K562 (cell line): ENCODE data around the gene NAT14. TPM values are rescaled to one million over a fixed set of nuclear protein-coding genes. Genes with fewer than 3 reads are reported as not detected.

ENCODE experiments used
- ARHGAP35 ChIP-seq: fragments of 450-650 bp; IDR thresholded peaks from 2 replicates; pipeline ENCODE4 v1.6.1; 2018; ENCODE audit not compliant: partially characterized antibody
- BCOR ChIP-seq: fragments of 450-650 bp; IDR thresholded peaks from 2 replicates; pipeline ENCODE4 v1.6.1; 2016
- CREB1 ChIP-seq, 2 experiments: sonication (generic) in 1 of 2; formaldehyde crosslinking in 1 of 2; IDR thresholded peaks; 2 replicates each; pipeline versions ENCODE4 v1.6.1 to v1.8.0; 2012 to 2022; ENCODE audit warnings: inconsistent platforms in 1 of 2, mild to moderate bottlenecking in 1 of 2, missing genetic modification reagents in 1 of 2, moderate library complexity in 1 of 2
- CTBP1 ChIP-seq: fragments of 450-650 bp; IDR thresholded peaks from 2 replicates; pipeline ENCODE4 v1.6.1; 2016; ENCODE audit warnings: borderline replicate concordance
- GATAD2B ChIP-seq: fragments of 450-650 bp; IDR thresholded peaks from 2 replicates; pipeline ENCODE4 v1.6.1; 2017; ENCODE audit warnings: mild to moderate bottlenecking, borderline replicate concordance
- HNRNPLL ChIP-seq: fragments of 200-400 bp; formaldehyde crosslinking; IDR thresholded peaks from 2 replicates; pipeline ENCODE4 v1.6.1; 2017; ENCODE audit warnings: low read length, low read depth, mild to moderate bottlenecking; ENCODE audit not compliant: poor library complexity, severe bottlenecking
- MNT ChIP-seq, 2 experiments: fragments of 450-650 bp; conservative IDR thresholded peaks; 2 replicates each; pipeline ENCODE4 v1.6.1; 2017; ENCODE audit warnings: mild to moderate bottlenecking in 2 of 2, moderate library complexity in 2 of 2
- NFE2 ChIP-seq: IDR thresholded peaks from 2 replicates; pipeline ENCODE4 v1.6.1; 2014; ENCODE audit warnings: antibody characterized with exemption, low read depth
- NKRF ChIP-seq: fragments of 450-650 bp; IDR thresholded peaks from 2 replicates; pipeline ENCODE4 v1.6.1; 2016; ENCODE audit warnings: borderline replicate concordance
- PTTG1 ChIP-seq: fragments of 450-650 bp; IDR thresholded peaks from 2 replicates; pipeline ENCODE4 v1.6.1; 2016; ENCODE audit warnings: low read depth, mild to moderate bottlenecking, missing genetic modification characterization, missing compliant biosample characterization
- SAP30 ChIP-seq: fragments of 200-600 bp; sonication (generic); IDR thresholded peaks from 2 replicates; pipeline ENCODE4 v1.6.1; 2012; ENCODE audit warnings: borderline replicate concordance, low read depth, mild to moderate bottlenecking, moderate library complexity, low read length, control low read depth, inconsistent platforms; ENCODE audit not compliant: insufficient read depth, poor library complexity, severe bottlenecking
- SRSF9 ChIP-seq: fragments of 200-400 bp; formaldehyde crosslinking; IDR thresholded peaks from 2 replicates; pipeline ENCODE4 v1.6.1; 2017; ENCODE audit warnings: low read depth, low read length, borderline replicate concordance
- ZBTB49 ChIP-seq: sonication (generic); formaldehyde crosslinking; IDR thresholded peaks from 2 replicates; pipeline ENCODE4 v1.8.0; 2022; ENCODE audit warnings: missing genetic modification reagents, mild to moderate bottlenecking, borderline replicate concordance
- ZFP36 ChIP-seq: fragments of 150-350 bp; IDR thresholded peaks from 2 replicates; pipeline ENCODE4 v1.6.1; 2018; ENCODE audit warnings: low read length, low read depth; ENCODE audit not compliant: partially characterized antibody
- ZMIZ1 ChIP-seq, 2 experiments: fragments of 150-350 bp in 1 of 2; IDR thresholded peaks; 2 replicates each; pipeline ENCODE4 v1.6.1; 2012 to 2016; ENCODE audit warnings: low read depth in 2 of 2, low read length in 2 of 2, mild to moderate bottlenecking in 1 of 2, moderate library complexity in 1 of 2
- polyA plus RNA-seq, 8 experiments: library from polyadenylated mRNA; depleted of rRNA in 4 of 8; stranded (reverse) in 5 of 8; unstranded in 3 of 8; fragments of >200 nt; fragmentation: Nextera tagmentation in 2 of 8; fragmentation: Illumina TruSeq in 1 of 8; extraction: Ambion mirVana in 2 of 8; extraction: Trizol in 1 of 8; gene quantifications; 2 replicates each; pipeline versions ENCODE4 v1.2.1 to v1.2.3, GENCODE V29; 2011 to 2014; ENCODE audit warnings: inconsistent platforms in 1 of 8, missing spikeins in 1 of 8
- total RNA-seq, 7 experiments: library from RNA; depleted of rRNA in 6 of 7; stranded (reverse); fragments of >200 nt in 6 of 7; fragmentation: Illumina TruSeq in 2 of 7; extraction: Trizol in 2 of 7; gene quantifications; 2 replicates each; pipeline versions ENCODE4 v1.2.1 to v1.2.3, GENCODE V29; 2011 to 2021; ENCODE audit warnings: low replicate concordance in 1 of 7

Gene NAT14
- total and polyA plus RNA-seq, 9 of the 15 experiments (the other 6 are each of a cell fraction or from before 2014, with no cell fraction given) = 2.4 to 77.0 (median 26.7) TPM

- TF ChIP-seq ZBTB49 (CRISPR knock-in tag) = no peak
- no peak for TF ChIP-seq ARHGAP35
- no peak for TF ChIP-seq NKRF
- TF ChIP-seq NFE2 = no peak
- no peak for TF ChIP-seq CTBP1
- TF ChIP-seq BCOR = no peak
- no peak for TF ChIP-seq SAP30
- TF ChIP-seq SRSF9 = no peak
- no peak for TF ChIP-seq PTTG1
- TF ChIP-seq ZFP36 = no peak
- no peak for TF ChIP-seq GATAD2B
- no peak for TF ChIP-seq ZMIZ1 (IDR thresholded peaks at IDR 0.05; ENCODE audit: low read depth in 2 of 2, low read length in 2 of 2)
- no peak for TF ChIP-seq HNRNPLL
- TF ChIP-seq CREB1 (IDR thresholded peaks at IDR 0.05) = no peak
- no peak for TF ChIP-seq CREB1 (CRISPR knock-in tag; IDR thresholded peaks at IDR 0.05)
- TF ChIP-seq MNT (conservative IDR thresholded peaks at IDR 0.05) = no peak
These were observed 3.2 kb upstream of the NAT14 start (continued) for GRCh38 chr19:55481794-55482155.
